GM21528 (cell line): ENCODE data around the gene PXN.

Experiments
- ATAC-seq: cut with Tn5 transposase; IDR thresholded peaks from one replicate; pipeline ENCODE4 v1.9.1; 2021; ENCODE audit warnings: mild to moderate bottlenecking, moderate library complexity; ENCODE audit not compliant: unreplicated experiment, low FRiP score

PXN gene

DNA sequence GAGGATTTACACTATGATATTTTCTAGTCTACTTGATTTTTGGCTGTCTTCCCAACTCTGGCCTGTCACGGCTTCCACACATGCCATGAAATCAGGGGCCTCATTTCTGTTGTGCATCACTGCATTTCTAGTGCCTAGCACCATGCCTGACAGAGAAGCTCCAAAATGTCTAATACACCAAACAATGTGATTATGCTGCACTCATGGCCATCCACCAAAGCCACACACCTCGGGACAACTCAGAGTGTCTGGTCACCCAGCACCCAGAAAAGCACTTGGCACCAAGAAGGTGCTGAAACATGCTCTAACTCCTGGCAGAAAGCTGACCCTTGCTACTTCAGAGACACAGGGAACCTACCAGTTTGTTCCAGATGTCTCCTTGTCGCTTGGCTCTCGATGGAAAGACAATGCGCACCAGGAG lies 82.3 kb downstream of the PXN start:
- no peak for ATAC-seq

DNA sequence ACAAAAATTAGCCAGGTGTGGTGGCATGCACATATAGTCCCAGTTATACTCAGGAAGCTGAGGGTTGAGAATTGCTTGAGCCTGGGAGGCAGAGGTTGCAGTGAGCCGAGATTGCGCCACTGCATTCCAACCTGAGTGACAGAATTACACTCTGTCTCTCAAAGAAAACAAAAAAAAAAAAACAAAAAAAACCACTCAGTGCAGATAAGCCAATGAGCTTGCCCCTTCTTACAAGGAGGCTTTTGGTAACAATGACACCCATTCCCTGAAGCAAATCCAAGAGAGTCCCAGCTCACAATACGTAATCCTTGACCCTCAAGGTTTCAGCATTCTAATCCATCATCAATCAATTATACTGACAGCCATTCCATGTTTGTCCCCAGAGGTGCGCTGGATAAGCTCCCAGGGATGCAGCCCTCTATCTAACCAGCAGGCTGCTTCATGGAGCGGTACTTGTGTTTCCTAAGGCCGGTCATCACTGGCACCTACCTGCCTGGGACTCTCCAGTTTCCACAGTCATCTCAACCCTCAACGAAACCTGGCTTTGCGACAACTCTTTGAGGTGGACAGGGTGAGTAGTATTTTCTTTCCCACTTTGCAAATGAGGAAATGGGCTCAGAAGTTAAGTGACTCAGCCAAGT lies 83.4 kb downstream of the PXN start:
- no peak for ATAC-seq

DNA sequence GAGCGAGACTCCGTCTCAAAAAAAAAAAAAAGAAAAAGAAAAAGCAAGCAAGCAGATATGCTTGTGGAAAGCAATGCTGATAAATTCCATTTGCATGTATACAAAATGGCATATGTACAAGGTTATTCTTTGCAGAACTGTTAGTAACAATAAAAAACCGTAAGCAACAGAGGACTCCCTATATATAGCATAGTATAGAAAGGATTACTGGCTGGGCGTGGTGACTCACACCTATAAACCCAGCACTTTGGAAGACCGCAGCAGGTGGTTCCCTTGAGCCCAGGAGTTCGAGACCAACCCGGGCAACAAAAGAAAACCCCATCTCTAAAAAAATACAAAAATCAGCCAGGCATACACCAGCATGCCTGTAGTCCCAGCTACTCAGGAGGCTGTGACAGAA lies 84.6 kb downstream of the PXN start:
- no peak for ATAC-seq

DNA sequence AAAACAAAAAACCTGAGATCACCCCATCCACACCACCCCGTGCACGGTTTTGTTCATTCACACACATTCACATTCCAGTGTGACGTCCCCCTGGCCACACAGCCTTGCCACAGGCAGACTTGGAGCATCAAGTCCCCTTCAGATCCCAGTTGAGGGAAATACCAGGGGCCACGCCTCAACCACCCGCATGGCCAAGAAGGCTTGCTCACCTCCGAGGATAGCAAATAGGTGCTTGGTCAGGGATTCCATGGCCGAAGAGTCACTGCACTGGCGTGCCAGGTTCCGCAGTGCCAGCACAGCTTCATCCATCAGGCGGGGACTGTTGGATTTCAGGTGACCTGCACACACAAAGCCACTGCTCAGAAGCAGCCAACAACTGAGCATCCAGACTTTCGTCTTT lies 90.0 kb downstream of the PXN start:
- no peak for ATAC-seq

DNA sequence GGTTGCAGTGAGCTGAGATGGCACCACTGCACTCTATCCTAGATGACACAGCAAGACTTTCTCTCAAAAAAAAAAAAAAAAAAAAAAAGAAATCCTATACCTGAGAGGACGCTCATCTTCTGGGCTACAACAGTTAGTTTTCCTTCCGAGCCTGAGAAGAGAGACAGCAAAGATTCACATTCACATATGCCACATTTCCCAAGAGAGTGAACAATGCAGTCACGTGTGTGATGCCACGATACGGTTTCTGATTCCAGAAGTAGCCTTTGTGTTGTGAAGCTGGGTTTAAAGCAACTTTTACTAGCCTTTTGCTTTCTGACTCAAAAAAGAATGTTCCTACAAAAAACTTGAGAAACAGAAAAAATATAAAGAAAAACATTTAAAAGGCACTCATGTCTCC lies 90.5 kb downstream of the PXN start:
- no peak for ATAC-seq

DNA sequence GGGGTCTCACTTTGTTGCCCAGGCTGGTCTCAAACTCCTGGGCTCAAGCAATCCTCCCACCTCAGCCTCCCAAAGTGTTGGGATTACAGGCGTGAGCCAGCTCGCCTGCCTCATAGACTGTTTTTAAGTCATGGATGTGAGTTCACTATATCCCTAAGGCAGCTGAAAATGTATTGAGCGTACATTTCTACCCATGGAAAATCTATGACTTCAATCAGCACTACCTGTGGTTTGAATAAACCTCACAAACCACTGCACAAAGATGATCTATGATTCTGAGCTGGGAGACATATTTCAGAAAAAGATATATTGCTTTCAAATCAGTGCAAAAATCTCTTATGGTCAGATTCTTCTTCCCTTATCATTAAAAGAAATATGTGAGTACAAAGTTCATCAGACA lies 93.5 kb downstream of the PXN start:
- no peak for ATAC-seq

DNA sequence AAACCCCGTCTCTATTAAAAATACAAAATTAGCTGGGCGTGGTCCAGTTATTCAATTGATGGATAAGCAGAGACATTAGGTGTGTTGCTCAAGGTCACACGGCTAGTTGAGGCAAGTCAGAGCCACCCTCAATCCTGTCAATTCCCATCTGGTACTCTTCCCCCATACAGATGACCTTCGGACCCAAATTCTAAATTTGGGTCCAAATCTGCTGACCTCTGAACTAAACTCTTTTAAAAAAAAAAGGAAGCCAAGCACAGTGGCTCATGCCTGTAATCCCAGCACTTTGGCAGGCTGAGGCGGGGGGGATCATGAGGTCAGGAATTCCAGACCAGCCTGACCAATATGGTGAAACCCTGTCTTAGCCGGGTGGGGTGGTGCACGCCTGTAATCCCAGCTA lies 94.9 kb downstream of the PXN start:
- ATAC-seq, result no peak

DNA sequence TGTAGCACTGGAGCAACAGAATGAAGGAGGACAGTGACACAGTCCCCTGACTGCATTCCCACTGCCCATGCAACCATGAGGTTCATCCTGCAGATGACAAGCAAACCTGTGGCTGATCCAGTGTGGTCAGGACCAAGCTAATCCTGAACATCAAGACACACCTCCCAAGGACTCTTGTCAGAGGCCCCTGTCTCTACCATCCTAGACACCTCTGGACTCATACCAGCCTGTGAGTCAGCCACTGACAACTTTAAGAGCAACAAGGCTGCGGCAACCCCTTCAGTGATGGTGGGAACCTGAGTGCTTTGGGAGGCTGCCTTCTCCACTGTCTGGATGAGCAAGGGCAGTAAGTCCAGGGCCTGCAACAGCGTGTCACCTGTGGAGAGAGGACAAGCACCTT lies 95.6 kb downstream of the PXN start:
- ATAC-seq, result no peak

DNA sequence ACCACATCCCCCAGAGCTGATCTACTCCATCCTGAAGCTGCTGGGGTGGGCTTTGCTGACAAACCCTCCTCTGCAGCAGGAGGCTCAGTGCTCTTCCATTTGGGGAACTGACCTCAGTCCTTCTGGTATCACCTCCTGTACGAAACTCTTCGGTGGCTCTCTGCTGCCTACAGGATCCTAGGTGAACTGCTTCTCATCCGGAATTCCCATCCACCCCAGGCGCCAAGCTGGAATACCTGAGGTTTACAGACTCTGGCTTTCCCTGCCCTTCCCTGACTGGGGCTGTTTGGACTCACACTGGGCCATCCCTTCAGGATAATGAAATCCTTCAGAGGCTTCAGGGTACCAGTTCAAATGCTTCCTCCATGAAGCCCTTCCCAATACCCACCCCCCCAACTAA lies 97.2 kb downstream of the PXN start:
- ATAC-seq, result no peak

DNA sequence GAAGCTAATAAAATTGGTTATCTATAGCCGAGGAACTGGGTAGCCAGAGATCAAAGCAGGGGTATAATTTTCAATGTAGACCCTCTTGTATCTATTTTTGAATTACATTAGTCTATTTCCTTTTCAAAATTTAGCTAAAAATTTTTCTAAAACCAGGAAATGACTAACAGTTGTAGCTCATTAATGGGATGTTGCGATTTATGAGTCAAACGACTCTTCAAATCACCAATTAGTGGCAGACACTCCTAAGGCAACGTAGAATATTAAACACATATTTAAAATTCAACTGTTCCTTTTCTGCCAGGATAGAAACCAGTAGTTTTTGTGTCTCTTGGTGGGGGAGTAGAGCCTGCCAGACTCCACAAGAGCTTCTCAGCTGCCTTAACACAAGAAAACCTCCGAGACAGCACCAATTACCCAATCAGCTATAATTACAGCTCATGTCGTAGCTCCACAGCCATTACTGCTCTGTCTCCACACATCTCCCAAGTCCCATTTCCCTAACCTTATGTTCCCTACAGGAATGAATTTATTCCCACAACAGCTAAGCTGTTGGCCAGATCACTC lies 97.9 kb downstream of the PXN start:
- no peak for ATAC-seq

DNA sequence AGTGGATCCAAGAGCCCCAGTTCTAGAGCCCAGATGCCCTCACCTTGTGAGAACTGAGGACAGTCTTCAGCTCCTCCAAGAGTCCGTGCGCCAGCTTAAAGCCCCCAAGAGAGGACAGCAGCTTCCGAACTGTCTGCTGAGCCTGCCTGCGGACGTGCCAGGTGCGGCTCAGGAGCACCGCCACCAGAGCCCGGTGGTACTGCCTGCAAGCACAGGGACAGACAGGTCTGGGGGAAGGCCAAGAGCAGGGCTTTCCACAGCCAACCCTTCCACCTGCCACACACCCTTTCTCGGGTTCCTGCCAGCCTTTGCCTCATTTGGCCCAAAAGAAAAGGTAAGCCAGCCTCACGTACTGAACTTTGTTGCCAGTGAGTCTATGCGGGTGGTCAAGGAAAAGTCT lies 101.2 kb downstream of the PXN start:
- no peak for ATAC-seq

DNA sequence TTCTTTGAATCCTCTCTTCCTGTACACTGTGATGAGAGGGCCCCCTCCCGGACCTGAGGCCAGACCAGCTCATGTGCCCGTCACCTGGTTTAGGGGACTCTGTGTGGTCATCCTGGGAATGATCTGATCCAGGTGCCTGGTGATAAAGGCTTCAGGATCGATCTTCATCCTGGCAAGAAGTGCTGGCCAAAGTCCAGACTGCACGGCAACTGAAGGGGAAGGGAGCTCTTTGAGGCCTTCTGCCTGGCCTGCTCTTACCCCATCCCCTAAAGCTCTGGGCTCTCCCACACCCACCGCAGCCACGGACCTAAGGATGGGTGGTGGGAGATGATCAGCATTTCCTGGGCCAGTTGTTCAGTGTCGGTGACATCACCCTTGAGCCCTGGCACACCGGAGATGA lies 102.8 kb downstream of the PXN start:
- ATAC-seq, result no peak

DNA sequence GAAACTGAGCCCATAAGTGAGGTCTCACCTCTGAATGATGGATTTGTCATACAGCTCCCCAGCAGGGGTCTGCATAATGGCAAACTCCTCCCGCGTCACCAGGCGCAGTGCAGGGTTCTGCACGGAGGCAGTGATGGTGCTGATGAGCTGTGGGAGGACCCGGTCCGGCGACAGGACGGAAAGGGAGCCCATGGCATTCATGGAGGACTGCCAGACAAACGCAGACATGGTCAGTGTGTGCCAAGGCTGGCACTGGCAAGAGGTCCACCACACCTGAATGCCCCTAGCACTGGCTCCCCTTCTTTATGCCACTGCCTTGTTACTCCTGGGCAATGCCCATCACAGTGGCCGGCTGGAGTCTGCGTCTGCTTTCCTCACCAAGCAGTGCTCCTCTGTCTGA lies 103.7 kb downstream of the PXN start:
- no peak for ATAC-seq
